A549 treated with AZD2906 at 1 μM for 4 hours (cell line): ENCODE results near the gene PCYT1B. TPM values are rescaled to one million over a fixed set of nuclear protein-coding genes. Genes with fewer than 3 reads are reported as not detected.

Experiments
- total RNA-seq: library from RNA; stranded (reverse); fragments of 200-300 nt; extraction: Qiagen RNA extraction; gene quantifications from 5 replicates; pipeline ENCODE4 v1.2.3, GENCODE V29; 2022

Gene PCYT1B
- 0.02 to 0.08 TPM (median 0.02 TPM) in 5 replicates for total RNA-seq

DNA sequence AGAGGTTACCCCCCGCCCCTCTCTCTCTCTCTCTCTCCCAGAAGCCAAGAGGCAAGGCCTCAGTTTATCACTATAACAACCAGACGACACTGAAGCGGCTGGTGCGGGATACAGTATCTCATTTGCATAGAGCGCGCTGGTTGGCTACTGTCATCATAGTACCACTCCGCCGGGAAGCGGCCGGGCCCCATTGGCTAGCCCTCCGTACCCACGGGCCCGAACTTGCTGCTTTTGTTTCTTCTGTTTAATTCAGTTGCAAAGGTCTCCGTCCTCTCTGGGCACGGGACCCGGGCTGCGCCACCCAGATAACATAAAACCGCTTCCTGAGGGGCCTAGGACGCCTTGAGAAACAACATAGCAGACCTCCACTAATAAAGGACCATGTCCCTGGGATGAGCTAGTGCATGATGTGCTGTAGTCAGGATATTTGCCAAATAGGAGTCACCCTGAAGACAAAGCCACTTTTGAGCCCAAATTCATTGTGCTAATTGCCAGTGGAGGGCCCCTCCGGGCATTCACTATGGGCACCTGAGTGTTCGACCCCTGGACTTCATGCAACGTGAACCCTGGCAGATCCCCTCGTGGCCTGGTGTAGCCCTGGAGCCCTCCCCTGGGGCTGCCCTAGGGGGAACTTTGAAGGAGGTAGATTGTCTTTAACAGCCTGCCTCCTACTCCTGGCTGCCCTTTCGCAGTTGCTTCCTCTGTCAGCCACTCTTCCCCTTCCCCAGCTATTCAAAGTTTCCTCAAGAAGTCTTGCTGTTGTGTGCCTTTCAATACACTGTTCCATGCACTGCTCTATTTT lies at the start of gene PCYT1B:
Gene PCYT1B, minus strand, starts transcription at position 91 of the 802 bp plus-strand sequence. CDS start 242 bp downstream, outside the sequence.

DNA sequence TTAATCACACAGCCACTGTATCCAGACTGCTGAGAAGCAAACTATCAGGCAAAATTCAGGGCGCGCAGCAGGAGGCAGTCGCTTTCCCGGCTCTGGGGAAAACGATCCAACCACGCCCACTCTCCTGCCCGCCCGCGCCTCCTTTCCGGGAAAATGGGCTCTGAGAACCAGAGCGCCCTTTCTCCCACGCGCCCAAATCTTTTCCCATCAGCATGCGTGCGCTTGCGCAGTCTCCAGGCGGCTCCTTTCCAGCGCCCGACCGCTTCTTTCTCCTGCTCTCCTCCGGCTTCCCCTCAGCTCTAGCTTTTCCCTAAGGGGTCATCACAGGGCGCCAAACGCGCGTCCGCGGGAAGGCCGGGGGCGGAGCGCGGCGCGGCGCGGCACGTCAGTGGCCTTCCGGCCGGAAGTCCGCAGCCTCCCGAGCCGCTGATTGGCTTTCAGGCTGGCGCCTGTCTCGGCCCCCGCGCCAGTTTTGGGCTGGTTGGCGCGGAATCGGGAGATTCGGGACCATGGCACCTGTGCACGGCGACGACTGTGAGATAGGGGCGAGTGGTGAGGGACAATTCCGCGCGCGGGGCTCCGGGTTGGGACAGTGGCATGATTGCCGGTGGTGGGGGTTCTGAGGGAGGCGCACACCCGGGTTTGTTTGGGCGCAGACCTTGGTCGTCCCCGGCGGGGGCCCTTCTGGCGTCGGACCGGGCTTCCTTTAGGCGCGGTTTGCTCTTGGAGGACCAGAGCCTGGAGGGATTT lies 46.5 kb upstream of the PCYT1B start, which contains the start of gene POLA1:
Gene POLA1, plus strand, starts transcription at position 466 of the 750 bp plus-strand sequence. Its CDS starts 44 bp downstream, at position 510.

Other genes with a start within 250 kb of the PCYT1B start
- 4.3 to 5.2 TPM (median 4.4 TPM) in 5 replicates for gene PDK3, start 182.1 kb downstream of the PCYT1B start, total RNA-seq
- 9.7 to 11.0 TPM (median 10.5 TPM) in 5 replicates for gene POLA1, start 46.6 kb upstream of the PCYT1B start, total RNA-seq